A673 (cell line): ENCODE data around the gene SUOX.

Experiments
- EZH2 ChIP-seq: fragments of 200-600 bp; sonication (generic); IDR thresholded peaks from 2 replicates; pipeline ENCODE4 v1.6.1; 2017; ENCODE audit warnings: borderline replicate concordance, low read depth, mild to moderate bottlenecking, mixed read lengths, antibody characterized with exemption, low read length; ENCODE audit not compliant: poor library complexity, severe bottlenecking
- TF ChIP-seq, protein P1 (sequence below): fragments of 300-800, 200-600 bp; sonication (generic); conservative IDR thresholded peaks from 2 replicates; pipeline ENCODE4 v1.5.1; 2017; ENCODE audit warnings: low read depth, mild to moderate bottlenecking, antibody characterized with exemption, low read length, moderate library complexity, mixed read lengths

DNA sequence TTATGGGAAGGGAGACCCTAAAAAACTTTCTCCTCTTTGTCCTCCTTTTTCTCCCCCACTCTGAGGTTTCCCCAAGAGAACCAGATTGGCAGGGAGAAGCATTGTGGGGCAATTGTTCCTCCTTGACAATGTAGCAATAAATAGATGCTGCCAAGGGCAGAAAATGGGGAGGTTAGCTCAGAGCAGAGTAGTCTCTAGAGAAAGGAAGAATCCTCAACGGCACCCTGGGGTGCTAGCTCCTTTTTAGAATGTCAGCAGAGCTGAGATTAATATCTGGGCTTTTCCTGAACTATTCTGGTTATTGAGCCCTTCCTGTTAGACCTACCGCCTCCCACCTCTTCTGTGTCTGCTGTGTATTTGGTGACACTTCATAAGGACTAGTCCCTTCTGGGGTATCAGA, 40.1 kb downstream of the SUOX start:
- TF ChIP-seq, protein P1, sequence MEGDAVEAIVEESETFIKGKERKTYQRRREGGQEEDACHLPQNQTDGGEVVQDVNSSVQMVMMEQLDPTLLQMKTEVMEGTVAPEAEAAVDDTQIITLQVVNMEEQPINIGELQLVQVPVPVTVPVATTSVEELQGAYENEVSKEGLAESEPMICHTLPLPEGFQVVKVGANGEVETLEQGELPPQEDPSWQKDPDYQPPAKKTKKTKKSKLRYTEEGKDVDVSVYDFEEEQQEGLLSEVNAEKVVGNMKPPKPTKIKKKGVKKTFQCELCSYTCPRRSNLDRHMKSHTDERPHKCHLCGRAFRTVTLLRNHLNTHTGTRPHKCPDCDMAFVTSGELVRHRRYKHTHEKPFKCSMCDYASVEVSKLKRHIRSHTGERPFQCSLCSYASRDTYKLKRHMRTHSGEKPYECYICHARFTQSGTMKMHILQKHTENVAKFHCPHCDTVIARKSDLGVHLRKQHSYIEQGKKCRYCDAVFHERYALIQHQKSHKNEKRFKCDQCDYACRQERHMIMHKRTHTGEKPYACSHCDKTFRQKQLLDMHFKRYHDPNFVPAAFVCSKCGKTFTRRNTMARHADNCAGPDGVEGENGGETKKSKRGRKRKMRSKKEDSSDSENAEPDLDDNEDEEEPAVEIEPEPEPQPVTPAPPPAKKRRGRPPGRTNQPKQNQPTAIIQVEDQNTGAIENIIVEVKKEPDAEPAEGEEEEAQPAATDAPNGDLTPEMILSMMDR = no peak
- no peak for TF ChIP-seq EZH2
